Measurements from ENCODE around the gene PRKN.

The PRKN gene

DNA sequence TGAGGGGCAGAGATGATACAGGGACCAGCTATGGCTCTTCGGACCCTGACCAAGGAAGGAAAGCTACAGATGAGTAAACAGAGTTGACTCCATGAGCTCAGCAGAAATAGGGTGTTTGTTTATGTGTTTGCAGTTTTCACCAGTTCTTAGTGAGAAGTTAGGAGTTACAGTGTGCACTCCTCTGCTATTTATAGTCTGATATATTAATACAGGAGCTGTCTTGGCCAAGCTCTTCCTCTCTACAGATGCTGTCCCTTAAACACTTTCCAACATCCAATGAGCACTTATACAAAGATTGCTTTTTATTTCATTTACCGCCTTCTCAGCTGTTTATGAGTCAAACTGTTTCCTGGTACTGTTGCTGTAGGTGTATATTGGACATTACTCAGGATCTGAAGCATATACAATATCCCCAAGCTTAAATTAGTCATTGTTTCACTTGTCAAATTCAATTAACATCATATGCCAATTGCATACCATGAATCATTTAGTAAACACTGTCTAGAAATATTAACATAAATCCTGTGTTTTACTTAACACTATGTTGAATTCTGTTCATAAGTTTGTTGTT is 618.0 kb downstream of the PRKN start:
- Histone ChIP-seq H3K27ac (ENCODE audit: low read length) (no peak overlapping the region), H2AFZ (ENCODE audit: low read depth, low read length) (no peak overlapping the region), H3K4me1 (ENCODE audit: insufficient read depth, low read length) (no peaks in the 10 kb centered on the region), H3K79me2 (ENCODE audit: insufficient read depth, low read length) (no peaks in the 10 kb centered on the region), H3K9me3 (ENCODE audit: insufficient read depth, low read length, severe bottlenecking) (peaks cover 2% of the 10 kb centered on the region), H4K20me1 (ENCODE audit: insufficient read depth, low read length) (no peaks in the 10 kb centered on the region), H3K27me3 (ENCODE audit: insufficient read depth, low read length, poor library complexity) (no peaks in the 10 kb centered on the region), H3K4me2 (ENCODE audit: insufficient read depth, low read length) (no peak overlapping the region), H3K9ac (ENCODE audit: low read depth, low read length) (no peak overlapping the region), H3K36me3 (ENCODE audit: insufficient read depth, low read length) (no peaks in the 10 kb centered on the region), H3K4me3 (ENCODE audit: low read depth in 1 of 2, low read length in 2 of 2) (no peak overlapping the region)
- DNase-seq = no peak
- no peak for TF ChIP-seq EZH2 (IDR thresholded peaks at IDR 0.05; ENCODE audit: borderline replicate concordance, low read depth, low read length, severe bottlenecking)
- TF ChIP-seq, protein P1, sequence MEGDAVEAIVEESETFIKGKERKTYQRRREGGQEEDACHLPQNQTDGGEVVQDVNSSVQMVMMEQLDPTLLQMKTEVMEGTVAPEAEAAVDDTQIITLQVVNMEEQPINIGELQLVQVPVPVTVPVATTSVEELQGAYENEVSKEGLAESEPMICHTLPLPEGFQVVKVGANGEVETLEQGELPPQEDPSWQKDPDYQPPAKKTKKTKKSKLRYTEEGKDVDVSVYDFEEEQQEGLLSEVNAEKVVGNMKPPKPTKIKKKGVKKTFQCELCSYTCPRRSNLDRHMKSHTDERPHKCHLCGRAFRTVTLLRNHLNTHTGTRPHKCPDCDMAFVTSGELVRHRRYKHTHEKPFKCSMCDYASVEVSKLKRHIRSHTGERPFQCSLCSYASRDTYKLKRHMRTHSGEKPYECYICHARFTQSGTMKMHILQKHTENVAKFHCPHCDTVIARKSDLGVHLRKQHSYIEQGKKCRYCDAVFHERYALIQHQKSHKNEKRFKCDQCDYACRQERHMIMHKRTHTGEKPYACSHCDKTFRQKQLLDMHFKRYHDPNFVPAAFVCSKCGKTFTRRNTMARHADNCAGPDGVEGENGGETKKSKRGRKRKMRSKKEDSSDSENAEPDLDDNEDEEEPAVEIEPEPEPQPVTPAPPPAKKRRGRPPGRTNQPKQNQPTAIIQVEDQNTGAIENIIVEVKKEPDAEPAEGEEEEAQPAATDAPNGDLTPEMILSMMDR (IDR thresholded peaks at IDR 0.05; ENCODE audit: borderline replicate concordance, extremely low read depth, low read length, poor library complexity, severe bottlenecking) = no peak
- ATAC-seq (ENCODE audit: insufficient read depth, low read depth) = no peak

DNA sequence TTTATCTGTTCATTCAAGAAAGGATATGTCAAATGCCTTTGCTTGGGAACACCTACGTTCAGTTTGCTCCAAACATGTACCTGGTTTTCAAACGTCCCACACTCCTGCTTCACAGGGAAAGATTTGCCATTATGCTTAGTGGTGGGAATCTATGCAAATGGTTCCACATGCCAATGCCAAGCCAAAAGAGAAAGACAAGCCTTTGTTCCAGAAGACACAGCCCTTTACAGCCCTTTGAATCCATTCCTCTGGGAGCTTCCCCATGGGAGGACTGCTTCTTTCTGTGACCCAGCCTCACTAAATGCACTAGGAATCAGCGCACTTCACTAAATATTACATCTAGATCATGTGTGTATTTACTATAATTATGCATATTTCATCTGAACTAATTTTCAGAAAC is 619.5 kb downstream of the PRKN start:
- Histone ChIP-seq H3K4me1 (ENCODE audit: insufficient read depth, low read length) (no peaks in the 10 kb centered on the region), H3K9me3 (ENCODE audit: insufficient read depth, low read length, severe bottlenecking) (no peaks in the 10 kb centered on the region), H3K79me2 (ENCODE audit: insufficient read depth, low read length) (no peaks in the 10 kb centered on the region), H2AFZ (ENCODE audit: low read depth, low read length) (no peak overlapping the region), H3K36me3 (ENCODE audit: insufficient read depth, low read length) (no peaks in the 10 kb centered on the region), H3K4me3 (ENCODE audit: low read depth in 1 of 2, low read length in 2 of 2) (no peak overlapping the region), H3K27me3 (ENCODE audit: insufficient read depth, low read length, poor library complexity) (no peaks in the 10 kb centered on the region), H3K9ac (ENCODE audit: low read depth, low read length) (no peak overlapping the region), H3K4me2 (ENCODE audit: insufficient read depth, low read length) (no peak overlapping the region), H4K20me1 (ENCODE audit: insufficient read depth, low read length) (no peaks in the 10 kb centered on the region), H3K27ac (ENCODE audit: low read length) (no peak overlapping the region)
- DNase-seq = no peak
- no peak for TF ChIP-seq EZH2 (IDR thresholded peaks at IDR 0.05; ENCODE audit: borderline replicate concordance, low read depth, low read length, severe bottlenecking)
- TF ChIP-seq, protein P1 (IDR thresholded peaks at IDR 0.05; ENCODE audit: borderline replicate concordance, extremely low read depth, low read length, poor library complexity, severe bottlenecking) = no peak
- no peak for ATAC-seq (ENCODE audit: insufficient read depth, low read depth)

DNA sequence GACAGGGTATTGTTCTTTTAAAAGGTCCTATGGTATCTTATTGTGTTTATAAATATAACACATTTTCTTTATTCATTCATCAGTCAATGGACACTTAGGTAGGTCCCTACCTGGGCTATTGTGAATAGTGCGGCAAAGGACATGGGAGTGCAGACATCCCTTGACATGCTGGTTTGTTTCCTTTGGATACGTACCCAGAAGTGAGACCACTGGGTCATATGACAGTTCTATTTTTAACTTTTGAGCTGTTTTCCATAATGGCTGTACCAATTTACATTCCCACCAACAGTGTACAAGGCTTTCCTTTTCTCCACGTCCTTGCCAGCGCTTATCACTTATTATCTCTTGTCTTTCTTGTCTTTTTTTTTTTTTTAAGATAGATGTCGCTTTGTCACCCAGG is 627.5 kb downstream of the PRKN start:
- H3K4me3 ChIP-seq (ENCODE audit: low read depth in 1 of 2, low read length in 2 of 2) = no peak overlapping the region
- no peaks in the 10 kb centered on the region for H3K9me3 ChIP-seq (ENCODE audit: insufficient read depth, low read length, severe bottlenecking)
- no peak overlapping the region for H3K9ac ChIP-seq (ENCODE audit: low read depth, low read length)
- H4K20me1 ChIP-seq (ENCODE audit: insufficient read depth, low read length) = no peaks in the 10 kb centered on the region
- H3K27me3 ChIP-seq (ENCODE audit: insufficient read depth, low read length, poor library complexity) = no peaks in the 10 kb centered on the region
- H3K27ac ChIP-seq (ENCODE audit: low read length) = no peak overlapping the region
- H3K36me3 ChIP-seq (ENCODE audit: insufficient read depth, low read length) = no peaks in the 10 kb centered on the region
- no peak overlapping the region for H2AFZ ChIP-seq (ENCODE audit: low read depth, low read length)
- H3K4me1 ChIP-seq (ENCODE audit: insufficient read depth, low read length) = no peaks in the 10 kb centered on the region
- no peak for TF ChIP-seq EZH2 (IDR thresholded peaks at IDR 0.05; ENCODE audit: borderline replicate concordance, low read depth, low read length, severe bottlenecking)
- TF ChIP-seq, protein P1 (IDR thresholded peaks at IDR 0.05; ENCODE audit: borderline replicate concordance, extremely low read depth, low read length, poor library complexity, severe bottlenecking) = no peak
- no peaks in the 10 kb centered on the region for H3K79me2 ChIP-seq (ENCODE audit: insufficient read depth, low read length)
- H3K4me2 ChIP-seq (ENCODE audit: insufficient read depth, low read length) = no peak overlapping the region
- DNase-seq (no peak), ATAC-seq (ENCODE audit: insufficient read depth, low read depth) (no peak)

DNA sequence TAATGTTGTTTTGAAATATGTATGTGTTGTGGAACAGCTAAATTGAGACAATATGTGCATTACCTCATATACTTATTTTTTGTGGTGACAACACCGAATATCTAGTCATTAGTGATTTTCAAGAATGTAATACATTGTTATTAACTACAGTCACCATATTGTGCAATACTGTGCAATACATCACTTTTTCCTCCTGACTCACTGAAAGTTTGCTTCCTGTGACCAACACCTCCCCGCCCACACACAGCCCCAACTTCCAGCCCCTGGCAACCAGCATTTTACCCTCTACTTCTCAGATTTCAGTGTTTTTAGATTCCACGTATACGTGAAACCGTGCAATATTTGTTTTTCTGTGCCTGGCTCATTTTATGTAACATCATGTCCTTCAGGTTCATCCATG is 627.9 kb downstream of the PRKN start:
- Histone ChIP-seq H4K20me1 (ENCODE audit: insufficient read depth, low read length) (no peaks in the 10 kb centered on the region), H3K36me3 (ENCODE audit: insufficient read depth, low read length) (no peaks in the 10 kb centered on the region), H3K4me2 (ENCODE audit: insufficient read depth, low read length) (no peak overlapping the region), H3K9ac (ENCODE audit: low read depth, low read length) (no peak overlapping the region), H3K27ac (ENCODE audit: low read length) (no peak overlapping the region), H3K4me3 (ENCODE audit: low read depth in 1 of 2, low read length in 2 of 2) (no peak overlapping the region), H2AFZ (ENCODE audit: low read depth, low read length) (no peak overlapping the region), H3K9me3 (ENCODE audit: insufficient read depth, low read length, severe bottlenecking) (no peaks in the 10 kb centered on the region), H3K27me3 (ENCODE audit: insufficient read depth, low read length, poor library complexity) (no peaks in the 10 kb centered on the region), H3K4me1 (ENCODE audit: insufficient read depth, low read length) (no peaks in the 10 kb centered on the region), H3K79me2 (ENCODE audit: insufficient read depth, low read length) (no peaks in the 10 kb centered on the region)
- ATAC-seq (ENCODE audit: insufficient read depth, low read depth) (no peak), DNase-seq (no peak)
- TF ChIP-seq, protein P1 (IDR thresholded peaks at IDR 0.05; ENCODE audit: borderline replicate concordance, extremely low read depth, low read length, poor library complexity, severe bottlenecking) = no peak
- no peak for TF ChIP-seq EZH2 (IDR thresholded peaks at IDR 0.05; ENCODE audit: borderline replicate concordance, low read depth, low read length, severe bottlenecking)

Data from DND-41 (cell line).